Epithelial cell of prostate (primary cell): ENCODE data around the gene NAV2.

Source experiments
- DNase-seq: peaks from one replicate; pipeline ENCODE4 v3.0.0-alpha.2; 2011; ENCODE audit warnings: low read depth, low spot score
- H3K27ac ChIP-seq: fragments of 450-650 bp; 2 replicates; pipeline ENCODE4 v1.5.1; 2017; ENCODE audit warnings: mild to moderate bottlenecking

The NAV2 gene

DNA sequence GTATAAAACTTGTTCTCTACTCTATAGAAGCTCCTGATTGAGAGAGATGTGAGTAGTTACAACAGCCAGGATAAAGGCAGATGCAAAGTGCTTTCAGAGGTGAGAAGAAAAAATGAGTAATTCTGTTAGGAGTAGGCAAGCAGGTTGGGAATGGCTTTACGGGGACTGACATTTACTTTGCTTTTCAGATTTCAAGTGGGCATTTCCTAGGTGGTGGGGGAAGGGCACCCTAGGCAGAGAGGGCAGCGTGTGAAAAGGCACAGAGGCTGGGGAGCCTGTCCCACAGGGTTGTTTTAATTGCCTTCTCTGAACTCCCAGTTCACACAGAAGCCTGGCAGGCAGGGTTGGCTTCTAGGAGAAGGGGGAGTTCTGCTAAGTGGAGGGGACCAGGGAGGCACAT, 106.5 kb downstream of the NAV2 start:
- no peak overlapping the region for H3K27ac ChIP-seq
- no peak for DNase-seq

DNA sequence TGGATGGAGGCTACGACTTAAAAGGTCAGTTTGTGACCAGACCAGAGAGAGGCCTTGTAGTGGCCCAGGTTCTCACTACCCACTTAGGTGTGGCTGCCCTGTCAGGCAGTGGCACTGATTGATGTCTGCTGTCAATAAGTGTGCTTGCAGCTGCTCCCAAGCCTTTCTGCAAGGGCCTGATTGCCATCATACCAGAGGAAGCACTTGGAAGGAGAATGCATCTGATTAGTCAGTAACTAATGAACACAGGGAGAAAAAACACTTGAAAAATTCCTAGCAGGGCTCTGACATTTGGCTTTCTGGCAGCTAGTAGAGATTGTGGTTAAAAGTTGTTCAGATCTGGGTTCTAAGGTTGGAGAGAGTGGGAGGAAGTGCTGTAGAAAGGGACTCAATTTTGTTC, 107.5 kb downstream of the NAV2 start:
- no peak for DNase-seq
- H3K27ac ChIP-seq, result no peak overlapping the region

DNA sequence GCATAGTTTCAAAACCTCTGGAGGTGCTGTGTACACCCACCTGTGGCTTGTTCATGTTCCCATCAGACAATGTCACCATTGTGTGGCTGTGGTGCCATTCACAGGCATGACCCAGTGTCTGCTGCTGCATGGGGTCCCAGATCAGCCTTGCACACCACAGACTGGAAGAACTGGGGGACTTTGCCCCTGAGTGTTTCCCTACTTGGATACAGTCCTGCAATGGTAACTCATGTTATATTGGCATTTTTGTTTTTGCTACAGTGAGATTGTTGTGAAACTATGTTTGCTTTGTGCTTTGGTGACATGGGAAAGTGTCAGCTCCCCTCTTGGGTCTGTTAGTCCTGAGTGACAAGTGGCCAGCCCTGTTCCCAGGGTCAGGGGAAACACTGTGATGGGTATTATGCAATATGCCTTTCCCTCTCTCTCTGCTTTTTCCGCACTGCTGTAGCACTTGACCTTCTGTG, 108.8 kb downstream of the NAV2 start:
- DNase-seq, result no peak
- no peak overlapping the region for H3K27ac ChIP-seq

DNA sequence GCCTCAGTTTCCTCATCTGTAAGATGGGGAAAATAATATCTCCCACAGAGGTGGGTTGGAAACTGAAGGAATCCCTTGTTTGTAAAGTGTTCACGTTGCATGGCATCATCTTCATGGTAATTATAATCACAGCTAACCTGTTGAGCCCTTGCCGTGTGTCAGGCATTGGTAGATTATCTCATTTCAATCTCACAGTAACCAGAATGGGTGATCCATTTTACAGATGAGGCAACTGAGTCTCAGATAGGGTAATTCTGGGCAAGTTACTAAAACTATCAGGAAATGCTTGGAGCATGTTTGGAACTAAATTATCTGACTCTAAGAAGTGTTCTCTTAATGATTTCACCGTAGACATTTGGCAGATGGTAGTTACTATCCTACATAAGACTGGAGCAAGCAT, 109.4 kb downstream of the NAV2 start:
- no peak for DNase-seq
- H3K27ac ChIP-seq, result no peak overlapping the region

DNA sequence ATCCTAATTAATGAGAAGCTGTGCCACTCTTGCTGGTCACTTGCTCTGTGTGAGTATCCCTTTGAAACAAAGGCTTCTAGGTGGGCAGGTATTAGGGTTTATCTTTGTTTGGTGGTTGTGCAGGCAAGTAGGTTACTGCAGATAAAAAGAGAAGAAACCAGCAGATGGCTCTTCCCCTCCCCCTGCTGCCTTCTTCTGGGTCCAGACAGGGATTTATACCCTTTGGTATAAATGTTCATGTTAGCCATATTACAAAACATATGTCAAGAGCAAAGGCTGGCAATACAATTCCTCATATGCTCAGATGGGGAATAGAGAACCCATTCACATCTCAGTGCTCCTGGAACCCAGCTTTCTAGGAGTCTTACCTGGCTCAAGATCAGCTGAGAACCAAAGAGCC, 109.9 kb downstream of the NAV2 start:
- DNase-seq, result no peak
- H3K27ac ChIP-seq, result no peak overlapping the region

DNA sequence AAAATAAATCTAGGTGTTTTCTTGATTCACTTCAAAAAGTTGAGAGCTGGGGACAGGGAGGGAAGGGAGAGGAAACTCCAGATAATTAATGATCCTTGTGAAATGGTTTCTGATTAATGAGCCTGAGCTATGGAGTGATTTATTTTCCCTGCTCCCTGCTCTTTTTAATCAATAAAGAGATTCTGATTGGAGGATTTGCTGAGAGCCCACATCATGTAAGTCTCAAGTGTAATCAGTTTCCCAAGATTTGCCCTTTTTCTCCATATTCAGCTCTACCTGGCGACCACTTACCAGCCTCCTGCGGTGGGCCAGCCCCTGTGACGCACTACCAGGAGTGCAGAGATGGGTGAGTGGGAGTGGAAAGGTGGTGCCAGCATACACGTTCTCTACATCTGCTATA, 114.0 kb downstream of the NAV2 start:
- no peak overlapping the region for H3K27ac ChIP-seq
- no peak for DNase-seq

DNA sequence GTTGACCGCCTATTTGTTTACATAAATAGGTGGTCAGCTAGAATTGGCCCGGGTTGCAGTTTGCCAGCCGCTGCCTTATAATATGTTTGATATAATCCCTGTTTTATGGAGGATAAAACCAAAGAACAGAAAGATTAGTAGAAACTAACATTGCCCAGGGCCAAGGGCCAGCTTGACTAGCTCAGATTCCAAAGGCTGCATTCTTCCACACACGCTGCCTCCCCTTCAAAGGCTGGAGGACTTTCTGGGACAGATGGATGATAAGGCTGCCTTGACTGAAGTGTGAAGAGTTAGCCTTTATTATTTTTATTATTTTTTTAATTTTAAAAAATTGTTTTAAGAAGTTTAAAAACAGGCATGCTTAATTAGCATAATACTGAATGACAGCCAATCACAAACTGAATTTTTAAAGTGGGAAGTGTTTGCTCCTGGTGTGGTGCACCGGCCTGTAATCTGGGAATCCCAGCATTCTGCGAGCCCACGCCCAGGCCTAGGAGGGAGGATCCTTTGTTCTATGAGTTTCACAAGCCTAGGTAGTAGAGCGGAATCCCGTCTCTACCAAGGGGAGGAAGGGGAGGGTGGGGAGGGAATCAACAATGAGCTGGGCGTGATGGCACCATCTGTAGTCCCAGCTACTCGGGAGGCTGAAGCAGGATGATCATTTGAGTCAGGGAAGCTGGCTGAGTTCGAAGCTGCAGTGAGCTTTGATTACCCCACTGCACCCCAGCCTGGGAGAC, 114.9 kb downstream of the NAV2 start:
- no peak for DNase-seq
- no peak overlapping the region for H3K27ac ChIP-seq

DNA sequence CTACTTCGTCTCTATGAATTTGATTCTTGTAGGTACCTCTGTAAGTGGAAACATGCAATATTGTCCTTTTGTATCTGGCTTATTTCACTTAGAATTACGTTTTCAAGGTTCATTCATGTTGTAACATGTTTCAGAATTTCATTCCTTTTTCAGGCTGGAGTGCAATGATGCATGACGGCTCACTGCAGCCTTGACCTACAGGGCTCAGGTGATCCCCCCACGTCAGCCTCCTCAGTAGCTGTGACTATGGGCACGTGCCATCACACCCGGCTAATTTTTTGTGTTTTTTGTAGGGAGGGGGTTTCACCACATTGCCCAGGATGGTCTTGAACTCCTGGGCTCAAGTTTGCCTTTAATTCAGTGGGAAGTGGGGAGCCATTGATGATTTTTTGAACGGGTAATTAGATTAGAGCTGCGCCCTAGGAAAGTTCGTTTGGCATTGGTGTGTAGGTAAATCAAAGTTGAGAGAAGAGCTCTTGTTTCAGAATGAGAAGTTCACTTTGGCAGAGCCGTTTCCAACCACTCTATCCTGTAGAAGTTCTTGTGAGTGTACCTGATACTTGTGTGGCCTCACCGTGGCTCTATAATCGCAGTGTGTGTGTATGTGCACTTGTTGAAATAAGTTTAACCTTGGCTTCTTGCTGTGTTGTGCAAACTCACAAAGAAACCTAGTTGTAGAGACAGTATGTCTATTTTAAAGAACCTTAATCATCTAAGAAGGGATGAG, 115.9 kb downstream of the NAV2 start:
- DNase-seq, result no peak

DNA sequence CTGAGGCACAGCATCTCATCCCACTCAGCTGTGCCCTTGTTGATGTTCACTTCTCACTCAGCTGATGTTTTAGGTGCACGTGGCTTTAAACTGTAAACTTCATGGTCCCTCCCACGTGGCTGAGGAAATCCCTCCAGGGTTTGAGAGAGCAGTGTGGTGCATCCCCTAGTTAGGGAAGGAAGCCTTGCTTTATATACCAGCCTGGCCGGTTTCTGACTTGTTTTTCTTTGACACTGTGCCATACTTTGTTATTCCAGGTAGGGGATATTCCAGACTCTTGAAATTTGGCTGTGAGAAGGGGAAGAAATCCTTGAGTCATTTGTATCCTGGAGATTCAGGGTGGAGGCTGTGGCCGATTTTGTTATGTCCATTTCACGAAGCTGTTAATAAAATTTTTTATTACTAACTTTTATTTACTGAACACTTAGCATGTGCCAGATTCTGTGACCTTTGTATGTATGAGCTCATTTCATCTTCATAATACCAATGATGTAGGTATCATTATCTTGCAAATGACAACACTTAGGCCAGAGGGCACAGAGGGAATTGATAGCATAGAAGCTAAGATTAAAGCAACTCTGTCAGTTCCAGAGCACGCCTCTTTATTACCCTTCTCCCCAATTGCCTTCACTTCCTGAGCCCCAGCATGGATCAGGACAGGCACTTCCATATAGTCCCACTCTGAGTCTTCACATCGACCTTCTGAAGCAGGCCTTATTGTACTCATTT, 116.6 kb downstream of the NAV2 start:
- peak; percentile 50 for DNase-seq
- H3K27ac ChIP-seq, result no peak overlapping the region

More for the DNA sequence above, 115.9 kb downstream of the NAV2 start:
- H3K27ac ChIP-seq, result no peak overlapping the region

DNA sequence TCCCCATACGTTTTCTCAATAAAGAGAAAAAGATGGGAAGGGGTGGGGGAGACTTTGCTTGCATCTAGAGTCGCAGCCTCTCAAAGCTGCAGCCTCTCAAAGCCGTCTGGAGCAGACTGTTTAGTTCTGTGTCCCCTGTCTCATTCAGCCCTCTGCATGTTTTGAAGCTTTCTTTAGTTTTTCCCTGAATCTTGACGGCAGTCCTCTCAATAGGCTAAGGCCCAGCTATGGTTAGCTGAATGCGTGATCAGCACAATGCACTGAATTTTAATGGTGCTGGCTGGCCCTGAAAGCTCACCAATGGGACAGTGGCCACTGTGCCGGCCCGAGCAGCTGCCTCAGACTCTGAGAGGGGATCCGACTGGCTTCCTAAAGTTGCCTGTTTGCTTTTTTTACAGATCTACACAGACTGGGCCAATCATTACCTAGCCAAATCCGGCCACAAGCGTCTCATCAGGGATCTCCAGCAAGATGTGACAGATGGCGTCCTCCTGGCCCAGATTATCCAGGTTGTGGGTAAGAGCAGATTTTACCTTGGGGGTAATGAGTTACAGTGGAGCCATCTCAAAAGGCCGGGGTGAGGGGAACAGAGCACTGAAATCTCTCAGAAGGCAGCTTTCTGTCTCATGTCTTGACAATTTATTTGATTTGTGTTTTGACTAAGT, 119.6 kb downstream of the NAV2 start:
- no peak for DNase-seq
- H3K27ac ChIP-seq, result no peak overlapping the region

DNA sequence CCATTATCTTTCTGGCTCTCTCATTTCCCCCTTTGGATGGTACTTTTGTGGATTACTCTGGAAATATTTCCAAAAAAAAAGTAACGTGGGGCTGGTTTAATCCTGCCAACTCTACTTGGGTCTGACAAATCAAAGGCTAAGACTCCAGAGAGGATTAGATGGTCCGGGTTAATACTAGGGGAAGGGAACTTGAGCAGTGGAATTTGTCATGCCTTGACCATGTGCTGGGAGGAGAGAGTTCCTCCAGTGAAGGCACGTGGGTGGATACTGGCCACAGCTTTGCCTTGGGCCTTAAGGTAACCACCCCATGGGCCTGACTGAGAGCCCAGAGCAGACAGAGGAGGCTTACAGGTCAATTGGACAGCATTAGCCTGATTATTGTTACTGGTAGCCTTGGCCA, 120.3 kb downstream of the NAV2 start:
- no peak overlapping the region for H3K27ac ChIP-seq

DNA sequence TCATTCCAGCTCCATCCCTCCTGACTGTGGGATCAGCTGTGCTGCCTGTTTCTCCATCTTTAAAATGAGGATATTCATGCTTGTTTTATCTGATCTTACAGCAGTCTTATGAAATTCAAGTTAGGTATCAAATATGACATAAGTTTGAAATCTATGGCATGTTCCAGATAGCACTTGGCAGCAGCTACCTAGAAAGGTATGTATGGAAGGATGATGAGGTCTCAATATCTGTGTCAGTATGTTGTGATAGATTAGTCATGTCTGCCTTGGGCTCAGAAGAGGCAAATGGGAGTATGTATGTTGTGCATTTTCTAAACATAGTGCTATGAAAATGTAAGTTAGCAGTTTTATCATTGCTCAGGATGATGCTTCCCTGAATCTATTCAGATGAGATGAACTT, 122.1 kb downstream of the NAV2 start:
- DNase-seq, result no peak
- no peak overlapping the region for H3K27ac ChIP-seq

More for the DNA sequence above, 120.3 kb downstream of the NAV2 start:
- no peak for DNase-seq

DNA sequence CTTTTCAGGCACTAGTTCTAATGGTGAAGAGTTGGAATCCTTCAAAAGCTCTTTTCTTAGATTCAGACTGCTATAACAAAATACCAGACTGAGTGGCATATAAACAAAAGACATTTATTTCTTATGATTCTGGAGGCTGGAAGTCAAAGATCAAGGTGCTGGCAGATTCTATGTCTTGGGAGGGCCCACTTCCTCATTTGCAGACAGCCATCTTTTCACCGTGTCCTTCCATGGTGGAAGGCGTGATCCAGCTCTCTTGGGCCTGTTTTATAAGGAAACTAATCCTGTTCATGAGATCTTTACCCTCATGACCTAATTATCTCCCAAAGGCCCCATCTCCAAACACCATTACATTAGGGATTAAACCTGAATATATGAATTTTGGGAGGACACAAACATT, 124.0 kb downstream of the NAV2 start:
- no peak overlapping the region for H3K27ac ChIP-seq
- DNase-seq, result no peak

DNA sequence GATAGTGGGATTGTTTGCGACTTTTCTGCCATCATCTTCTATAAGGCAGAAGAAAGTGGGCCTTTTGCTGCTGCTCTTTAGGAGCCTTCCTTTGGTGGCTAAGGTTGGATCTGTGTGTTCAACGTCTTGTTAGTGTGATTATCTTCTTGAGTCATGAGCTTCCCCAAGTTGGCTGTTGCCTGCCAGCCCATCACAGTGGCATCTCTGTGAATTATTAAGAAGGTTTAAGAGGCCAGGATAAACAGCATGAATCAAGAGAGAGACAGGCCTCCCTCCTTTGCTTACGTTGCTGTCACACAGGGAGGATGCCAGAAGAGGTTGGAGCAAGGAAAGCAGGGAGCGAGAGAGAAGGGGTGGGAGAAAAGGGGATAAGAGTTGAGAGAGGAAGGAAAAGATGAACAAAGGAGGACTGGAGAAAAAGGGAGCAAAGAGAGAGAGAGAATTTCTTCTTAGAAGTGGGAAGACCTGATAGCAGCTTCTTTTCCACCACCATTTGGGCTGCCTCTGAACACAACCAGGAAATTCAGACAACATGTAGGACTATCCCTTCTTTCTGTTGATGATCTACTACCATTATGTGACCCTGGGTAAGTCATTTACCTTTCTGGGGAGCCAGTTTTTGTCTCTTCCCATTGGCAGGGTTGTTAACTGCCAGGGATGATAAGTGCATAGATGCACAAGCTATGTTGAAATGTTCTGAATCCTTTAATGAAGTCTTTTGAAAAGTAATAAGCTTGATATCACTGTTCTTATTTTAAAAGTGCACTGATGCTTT, 126.5 kb downstream of the NAV2 start:
- H3K27ac ChIP-seq, result no peak overlapping the region
- no peak for DNase-seq

DNA sequence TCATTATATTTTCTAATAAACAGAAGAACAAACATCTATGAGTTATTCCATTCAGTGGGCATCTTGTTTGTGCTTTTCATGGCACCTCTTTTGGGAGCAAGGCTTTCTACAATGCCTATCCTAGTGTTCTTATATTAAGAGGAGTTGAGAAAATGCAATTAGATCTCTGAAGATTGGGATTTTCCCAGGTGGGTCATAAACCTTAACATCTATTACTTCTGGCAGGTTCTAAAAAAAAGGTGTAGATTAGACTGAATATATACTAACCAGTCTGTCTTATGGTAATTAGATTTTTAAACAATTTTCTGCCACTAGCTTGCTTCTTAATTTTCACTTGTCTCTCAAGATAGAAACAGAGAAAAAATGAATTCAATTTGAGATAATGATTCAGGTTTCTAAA, 128.3 kb downstream of the NAV2 start:
- no peak for DNase-seq
- H3K27ac ChIP-seq, result no peak overlapping the region

DNA sequence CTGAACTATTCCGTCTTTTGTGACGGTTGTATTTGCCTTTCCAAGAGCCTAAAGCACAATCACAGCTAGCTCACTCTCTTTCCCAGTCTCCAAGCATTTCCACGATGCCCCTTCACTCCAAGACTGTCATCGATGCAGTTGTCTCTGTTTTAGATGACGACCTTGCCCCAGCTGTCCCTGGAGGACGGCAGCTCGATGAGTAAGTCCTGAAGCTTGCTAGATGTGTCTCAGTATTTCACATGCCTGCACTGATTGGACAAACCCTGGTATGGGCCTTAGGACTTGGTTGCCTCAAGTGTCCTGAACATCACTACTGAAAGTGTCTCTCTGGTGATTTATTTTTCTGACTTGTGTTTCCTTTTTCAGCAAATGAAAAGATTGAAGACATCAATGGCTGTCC, 129.9 kb downstream of the NAV2 start:
- DNase-seq, result no peak
- H3K27ac ChIP-seq, result no peak overlapping the region

DNA sequence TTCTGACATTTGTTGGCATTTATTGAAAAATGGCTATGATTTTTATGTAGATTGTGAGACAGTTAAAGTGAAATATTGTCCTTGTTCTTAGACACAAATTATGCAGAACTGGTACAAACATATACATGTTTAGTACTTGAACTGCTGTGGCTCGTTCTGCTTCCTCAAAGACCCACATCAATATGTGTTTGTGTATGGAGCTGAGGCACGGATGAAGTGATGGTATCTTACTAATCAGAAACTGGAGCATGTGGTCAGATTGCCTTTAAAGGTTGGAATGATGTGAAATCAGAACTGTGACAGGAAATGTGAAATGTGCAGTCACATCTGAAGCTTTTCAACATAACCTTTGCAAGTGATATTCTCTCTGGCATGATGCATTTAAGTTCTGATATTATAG, 130.4 kb downstream of the NAV2 start:
- no peak overlapping the region for H3K27ac ChIP-seq
- DNase-seq, result no peak

DNA sequence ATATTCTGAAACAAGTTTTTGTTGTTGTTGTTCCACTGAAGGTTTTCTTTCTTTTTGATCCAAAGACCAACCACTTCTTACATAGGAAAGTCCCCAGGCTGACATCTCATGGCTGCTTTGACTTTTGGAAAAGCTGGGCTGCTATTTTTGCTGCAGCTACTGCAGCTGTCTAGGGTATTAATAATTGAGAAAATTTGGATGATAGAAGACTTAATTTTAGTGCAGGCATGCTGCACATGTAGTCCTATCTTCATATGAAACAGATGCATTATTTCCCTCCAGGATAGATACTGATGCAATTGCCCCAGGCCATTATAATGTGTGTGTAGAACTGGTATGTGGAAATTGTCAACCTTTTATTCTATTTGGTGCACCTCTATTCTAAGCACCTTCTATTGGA, 131.4 kb downstream of the NAV2 start:
- no peak overlapping the region for H3K27ac ChIP-seq
- no peak for DNase-seq

DNA sequence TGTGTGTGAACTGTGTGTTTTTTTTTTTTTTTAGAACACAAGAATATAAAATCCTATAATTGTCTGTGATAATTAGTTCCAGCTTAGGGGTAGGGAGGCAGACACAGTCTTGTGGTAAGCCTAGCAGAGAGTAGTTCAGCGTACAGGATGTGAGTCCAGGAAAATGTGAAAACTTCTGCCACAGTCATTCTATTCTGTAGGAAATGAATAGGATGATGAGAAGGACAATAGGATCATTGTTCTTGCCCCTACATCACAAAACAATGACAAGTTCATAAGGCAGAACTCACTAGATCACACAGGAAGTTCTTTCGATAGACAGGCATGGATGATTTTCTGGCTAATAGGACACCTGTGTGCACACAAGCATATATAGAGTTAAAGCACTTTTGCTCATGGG, 132.2 kb downstream of the NAV2 start:
- no peak overlapping the region for H3K27ac ChIP-seq
- no peak for DNase-seq

DNA sequence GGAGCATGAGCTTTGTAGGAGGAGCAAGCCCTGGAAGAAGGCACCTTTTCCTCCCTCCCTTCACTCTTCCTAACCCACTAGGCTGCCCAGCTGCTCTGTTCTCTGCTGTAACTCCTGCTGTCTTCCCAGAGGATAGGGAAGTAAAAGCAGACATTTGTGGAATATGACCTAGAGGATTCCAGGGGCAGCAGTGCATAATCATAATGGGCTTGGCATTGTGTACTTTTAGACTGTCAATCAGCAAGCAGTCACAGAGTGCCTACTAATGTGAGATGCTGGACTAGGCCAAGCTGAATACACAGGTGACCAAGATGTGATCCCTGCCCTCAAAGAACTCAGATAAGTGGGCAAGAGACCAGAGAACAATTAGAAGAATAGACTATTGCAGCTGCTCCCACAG, 133.0 kb downstream of the NAV2 start:
- no peak overlapping the region for H3K27ac ChIP-seq
- DNase-seq, result no peak
